Measurements from ENCODE around the gene IL1RAPL2. TPM values are rescaled to one million over a fixed set of nuclear protein-coding genes. Genes with fewer than 3 reads are reported as not detected.

Gene IL1RAPL2
- polyA plus RNA-seq, 2 of the 4 experiments (the other 2 are of a cell fraction) = not detected

DNA sequence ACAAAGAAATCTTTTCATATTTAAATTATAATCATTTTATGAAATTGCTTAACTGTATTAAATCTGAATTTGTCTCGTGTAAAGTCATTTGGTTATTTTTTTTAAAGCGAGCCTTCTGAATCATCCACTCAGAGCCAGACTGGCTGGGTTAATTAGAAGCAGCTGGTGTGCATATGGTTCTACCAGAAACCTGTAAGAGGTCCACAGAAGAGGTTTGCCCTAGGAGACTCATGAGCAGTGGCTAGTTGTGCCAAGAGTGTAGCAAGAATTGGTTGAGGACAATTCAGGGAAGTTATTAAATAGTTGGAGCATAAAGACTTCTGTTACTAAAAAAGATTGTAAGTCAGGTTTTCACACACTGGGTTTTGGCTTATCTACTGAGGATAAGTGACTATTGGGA, 267.4 kb downstream of the IL1RAPL2 start:
- WGBS (ENCODE audit: missing lambda C conversion rate) = 5% methylated on average over 2 of the region's 2 CpGs
- ATAC-seq = no peak
- TF ChIP-seq CBX8 (IDR thresholded peaks at IDR 0.05) = no peak
- no peak for TF ChIP-seq FOXS1 (CRISPR knock-in tag; IDR thresholded peaks at IDR 0.05)
- TF ChIP-seq HDAC2 (IDR thresholded peaks at IDR 0.05) = no peak
- TF ChIP-seq, protein P1, sequence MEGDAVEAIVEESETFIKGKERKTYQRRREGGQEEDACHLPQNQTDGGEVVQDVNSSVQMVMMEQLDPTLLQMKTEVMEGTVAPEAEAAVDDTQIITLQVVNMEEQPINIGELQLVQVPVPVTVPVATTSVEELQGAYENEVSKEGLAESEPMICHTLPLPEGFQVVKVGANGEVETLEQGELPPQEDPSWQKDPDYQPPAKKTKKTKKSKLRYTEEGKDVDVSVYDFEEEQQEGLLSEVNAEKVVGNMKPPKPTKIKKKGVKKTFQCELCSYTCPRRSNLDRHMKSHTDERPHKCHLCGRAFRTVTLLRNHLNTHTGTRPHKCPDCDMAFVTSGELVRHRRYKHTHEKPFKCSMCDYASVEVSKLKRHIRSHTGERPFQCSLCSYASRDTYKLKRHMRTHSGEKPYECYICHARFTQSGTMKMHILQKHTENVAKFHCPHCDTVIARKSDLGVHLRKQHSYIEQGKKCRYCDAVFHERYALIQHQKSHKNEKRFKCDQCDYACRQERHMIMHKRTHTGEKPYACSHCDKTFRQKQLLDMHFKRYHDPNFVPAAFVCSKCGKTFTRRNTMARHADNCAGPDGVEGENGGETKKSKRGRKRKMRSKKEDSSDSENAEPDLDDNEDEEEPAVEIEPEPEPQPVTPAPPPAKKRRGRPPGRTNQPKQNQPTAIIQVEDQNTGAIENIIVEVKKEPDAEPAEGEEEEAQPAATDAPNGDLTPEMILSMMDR (IDR thresholded peaks at IDR 0.05) = no peak
- TF ChIP-seq CHD4 (IDR thresholded peaks at IDR 0.05; ENCODE audit: borderline replicate concordance) = no peak
- TF ChIP-seq NFE2L2 (conservative IDR thresholded peaks at IDR 0.05; ENCODE audit: low read length) = no peak
- TF ChIP-seq NPAS2 (CRISPR knock-in tag; IDR thresholded peaks at IDR 0.05; ENCODE audit: borderline replicate concordance) = no peak
- no peak for TF ChIP-seq HOXB13 (CRISPR knock-in tag; IDR thresholded peaks at IDR 0.05; ENCODE audit: low read depth)
- TF ChIP-seq MYC (IDR thresholded peaks at IDR 0.05; ENCODE audit: borderline replicate concordance, low read length) = no peak
- no peak for TF ChIP-seq EHMT2 (IDR thresholded peaks at IDR 0.05; ENCODE audit: low read depth)
- no peak for TF ChIP-seq MAFK (IDR thresholded peaks at IDR 0.05; ENCODE audit: partially characterized antibody)
- no peak for TF ChIP-seq CHD2 (IDR thresholded peaks at IDR 0.05; ENCODE audit: low read length, partially characterized antibody)
- TF ChIP-seq POLR2AphosphoS2 (conservative IDR thresholded peaks at IDR 0.05; ENCODE audit: low read length) = no peak
- TF ChIP-seq PHF8 (IDR thresholded peaks at IDR 0.05; ENCODE audit: borderline replicate concordance, low read depth) = no peak
- no peak overlapping the region for H3K27ac ChIP-seq
- no peak for FAIRE-seq
- CTCF ChIA-PET = no interaction called here
- no peak for DNase-seq (ENCODE audit: low read depth in 1 of 2, low spot score in 1 of 2)
- no peaks in the 10 kb centered on the region for H3K4me1 ChIP-seq
- POLR2A ChIA-PET = no interaction called here
- no peak overlapping the region for H3K4me3 ChIP-seq
- H3K4me2 ChIP-seq = no peak overlapping the region
- H3K9me3 ChIP-seq = no peaks in the 10 kb centered on the region

DNA sequence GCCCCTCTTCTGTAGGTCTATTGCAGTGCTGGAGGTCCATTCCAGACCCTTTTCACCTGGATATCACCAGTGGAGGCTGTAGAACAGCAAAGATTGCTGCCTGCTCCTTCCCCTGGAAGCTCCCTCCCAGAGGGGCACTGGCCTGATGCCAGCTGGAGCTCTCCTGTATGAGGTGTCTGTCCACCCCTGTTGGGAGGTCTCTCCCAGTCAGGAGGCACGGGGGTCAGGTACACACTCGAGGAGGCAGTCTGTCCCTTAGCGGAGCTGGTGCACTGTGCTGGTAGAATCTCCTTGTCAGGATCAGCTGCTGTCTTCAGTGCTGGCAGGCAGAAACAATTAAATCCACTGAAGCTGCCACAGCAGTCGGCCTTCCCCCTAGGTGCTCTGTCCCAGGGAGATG, 276.6 kb downstream of the IL1RAPL2 start:
- ATAC-seq (no peak), DNase-seq (ENCODE audit: low read depth in 1 of 2, low spot score in 1 of 2) (no peak), FAIRE-seq (no peak)
- Histone ChIP-seq H3K27ac (no peak overlapping the region), H3K4me2 (no peak overlapping the region), H3K4me3 (no peak overlapping the region), H3K4me1 (no peaks in the 10 kb centered on the region), H3K9me3 (no peaks in the 10 kb centered on the region)
- 11% methylated on average over 3 of the region's 4 CpGs for WGBS (ENCODE audit: missing lambda C conversion rate)
- TF ChIP-seq CHD4 (IDR thresholded peaks at IDR 0.05; ENCODE audit: borderline replicate concordance) (no peak), HEYL (CRISPR knock-in tag; IDR thresholded peaks at IDR 0.05) (no peak), TP53 (CRISPR knock-in tag; IDR thresholded peaks at IDR 0.05) (no peak), HOXB13 (CRISPR knock-in tag; IDR thresholded peaks at IDR 0.05; ENCODE audit: low read depth) (no peak), EHF (CRISPR knock-in tag; IDR thresholded peaks at IDR 0.05) (no peak), ZSCAN20 (CRISPR knock-in tag; IDR thresholded peaks at IDR 0.05) (no peak), FOSB (CRISPR knock-in tag; IDR thresholded peaks at IDR 0.05) (no peak), HOXB5 (CRISPR knock-in tag; IDR thresholded peaks at IDR 0.05) (no peak), CBX8 (IDR thresholded peaks at IDR 0.05) (no peak), KDM1A (IDR thresholded peaks at IDR 0.05; ENCODE audit: low read depth) (no peak), FOXS1 (CRISPR knock-in tag; IDR thresholded peaks at IDR 0.05) (no peak), POLR2AphosphoS2 (conservative IDR thresholded peaks at IDR 0.05; ENCODE audit: low read length) (no peak), ZC3H11A (IDR thresholded peaks at IDR 0.05) (no peak), RCOR1 (IDR thresholded peaks at IDR 0.05; ENCODE audit: low read depth, low read length) (no peak), GATA3 (IDR thresholded peaks at IDR 0.05; ENCODE audit: borderline replicate concordance) (no peak), PHF8 (IDR thresholded peaks at IDR 0.05; ENCODE audit: borderline replicate concordance, low read depth) (no peak)
- TF ChIP-seq, protein P2, sequence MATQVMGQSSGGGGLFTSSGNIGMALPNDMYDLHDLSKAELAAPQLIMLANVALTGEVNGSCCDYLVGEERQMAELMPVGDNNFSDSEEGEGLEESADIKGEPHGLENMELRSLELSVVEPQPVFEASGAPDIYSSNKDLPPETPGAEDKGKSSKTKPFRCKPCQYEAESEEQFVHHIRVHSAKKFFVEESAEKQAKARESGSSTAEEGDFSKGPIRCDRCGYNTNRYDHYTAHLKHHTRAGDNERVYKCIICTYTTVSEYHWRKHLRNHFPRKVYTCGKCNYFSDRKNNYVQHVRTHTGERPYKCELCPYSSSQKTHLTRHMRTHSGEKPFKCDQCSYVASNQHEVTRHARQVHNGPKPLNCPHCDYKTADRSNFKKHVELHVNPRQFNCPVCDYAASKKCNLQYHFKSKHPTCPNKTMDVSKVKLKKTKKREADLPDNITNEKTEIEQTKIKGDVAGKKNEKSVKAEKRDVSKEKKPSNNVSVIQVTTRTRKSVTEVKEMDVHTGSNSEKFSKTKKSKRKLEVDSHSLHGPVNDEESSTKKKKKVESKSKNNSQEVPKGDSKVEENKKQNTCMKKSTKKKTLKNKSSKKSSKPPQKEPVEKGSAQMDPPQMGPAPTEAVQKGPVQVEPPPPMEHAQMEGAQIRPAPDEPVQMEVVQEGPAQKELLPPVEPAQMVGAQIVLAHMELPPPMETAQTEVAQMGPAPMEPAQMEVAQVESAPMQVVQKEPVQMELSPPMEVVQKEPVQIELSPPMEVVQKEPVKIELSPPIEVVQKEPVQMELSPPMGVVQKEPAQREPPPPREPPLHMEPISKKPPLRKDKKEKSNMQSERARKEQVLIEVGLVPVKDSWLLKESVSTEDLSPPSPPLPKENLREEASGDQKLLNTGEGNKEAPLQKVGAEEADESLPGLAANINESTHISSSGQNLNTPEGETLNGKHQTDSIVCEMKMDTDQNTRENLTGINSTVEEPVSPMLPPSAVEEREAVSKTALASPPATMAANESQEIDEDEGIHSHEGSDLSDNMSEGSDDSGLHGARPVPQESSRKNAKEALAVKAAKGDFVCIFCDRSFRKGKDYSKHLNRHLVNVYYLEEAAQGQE (IDR thresholded peaks at IDR 0.05) = no peak
- TF ChIP-seq, protein P3, sequence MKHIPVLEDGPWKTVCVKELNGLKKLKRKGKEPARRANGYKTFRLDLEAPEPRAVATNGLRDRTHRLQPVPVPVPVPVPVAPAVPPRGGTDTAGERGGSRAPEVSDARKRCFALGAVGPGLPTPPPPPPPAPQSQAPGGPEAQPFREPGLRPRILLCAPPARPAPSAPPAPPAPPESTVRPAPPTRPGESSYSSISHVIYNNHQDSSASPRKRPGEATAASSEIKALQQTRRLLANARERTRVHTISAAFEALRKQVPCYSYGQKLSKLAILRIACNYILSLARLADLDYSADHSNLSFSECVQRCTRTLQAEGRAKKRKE (CRISPR knock-in tag; IDR thresholded peaks at IDR 0.05; ENCODE audit: low read depth) = no peak
- POLR2A ChIA-PET = no interaction called here
- CTCF ChIA-PET = interaction anchor here (1.7 kb wide), 1 partner anchor 11 kb away, joined by 3 read pairs; no protein-coding TSS in a partner anchor
